Naive B cell (primary cell): ENCODE results near the gene SNIP1. TPM values are rescaled to one million over a fixed set of nuclear protein-coding genes. Genes with fewer than 3 reads are reported as not detected.
"Not testable (repeated sequence)": the region's sequence is repeated elsewhere in the genome, so short reads cannot be mapped to it uniquely, and the experiment has no call there.

ENCODE experiments used
- ATAC-seq, 2 donors: fragments of 150-1000 bp; cut with Tn5 transposase; 2 replicates each; pipeline ENCODE4 v1.10.0; 2021; ENCODE audit warnings: low read depth in 2 of 2, mild to moderate bottlenecking in 2 of 2, moderate library complexity in 2 of 2
- DNase-seq: peaks from one replicate; pipeline ENCODE4 v3.0.0; 2022
- H3K27ac Mint-ChIP-seq, 6 donors: one replicate each; pipeline ENCODE4 v1.8.0; 2020 to 2022; ENCODE audit warnings: mild to moderate bottlenecking in 6 of 6, mixed read lengths in 6 of 6, moderate library complexity in 5 of 6, inconsistent platforms in 2 of 6
- H3K27me3 Mint-ChIP-seq, 3 donors: one replicate each; pipeline ENCODE4 v1.8.0; 2021 to 2022; ENCODE audit warnings: mixed read lengths in 3 of 3, mild to moderate bottlenecking in 1 of 3
- H3K36me3 Mint-ChIP-seq, 2 donors: one replicate each; pipeline ENCODE4 v1.8.0; 2020 to 2022; ENCODE audit warnings: mixed read lengths in 2 of 2, inconsistent platforms in 1 of 2, mild to moderate bottlenecking in 1 of 2
- H3K4me1 Mint-ChIP-seq, 3 donors: one replicate each; pipeline ENCODE4 v1.8.0; 2020 to 2022; ENCODE audit warnings: mixed read lengths in 3 of 3, inconsistent platforms in 1 of 3, mild to moderate bottlenecking in 1 of 3, moderate library complexity in 1 of 3
- H3K4me3 Mint-ChIP-seq, 8 donors: one replicate each; pipeline ENCODE4 v1.8.0; 2020 to 2022; ENCODE audit warnings: mild to moderate bottlenecking in 8 of 8, mixed read lengths in 8 of 8, moderate library complexity in 8 of 8, inconsistent platforms in 2 of 8
- H3K9me3 Mint-ChIP-seq, 7 donors: one replicate each; pipeline ENCODE4 v1.8.0; 2020 to 2022; ENCODE audit warnings: mixed read lengths in 7 of 7, mild to moderate bottlenecking in 5 of 7, inconsistent platforms in 2 of 7, moderate library complexity in 1 of 7
- polyA plus RNA-seq, 6 donors: library from polyadenylated mRNA; unstranded; fragments of 300-500 nt; fragmentation: Illumina TruSeq; gene quantifications; one replicate each; pipeline ENCODE4 v1.2.3, GENCODE V29; 2021; ENCODE audit warnings: low read depth in 6 of 6

Gene SNIP1
- polyA plus RNA-seq, 6 donors from 2014 or later = 4.0 to 6.9 (median 4.2) TPM; not detected in 1

- Mint-ChIP-seq H3K36me3 (no peaks in the 10 kb centered on the region), H3K4me3 (peak overlapping the region; percentile 94 to 99 (median 96)), H3K9me3 (no peaks in the 10 kb centered on the region), H3K27me3 (peaks cover 0 to 6% (median 0%) of the 10 kb centered on the region in 3 donors), H3K4me1 (peaks cover 25 to 46% (median 34%) of the 10 kb centered on the region in 3 donors), H3K27ac (peak overlapping the region; percentile 93 to 99 (median 97))
- DNase-seq (no peak), ATAC-seq (no peak)
Measured at GRCh38 chr1:37515185-37516034, 38.7 kb downstream of the SNIP1 start.

GRCh38 chr1:37514350-37515184, 39.5 kb downstream of the SNIP1 start, which contains the start of gene MEAF6:
TSS of gene MEAF6 (minus strand) at chr1:37514766. CDS start at chr1:37514746, 20 bp downstream.
- Mint-ChIP-seq H3K27me3 (peaks cover 0 to 4% (median 0%) of the 10 kb centered on the region in 3 donors), H3K27ac (peak within 1 kb of the TSS; percentile 93 to 99 (median 97)), H3K36me3 (no peaks in the 10 kb centered on the region), H3K4me1 (peaks cover 25 to 45% (median 34%) of the 10 kb centered on the region in 3 donors), H3K4me3 (peak within 1 kb of the TSS; percentile 95 to 99 (median 97)), H3K9me3 (no peaks in the 10 kb centered on the region)
- peak; percentile 86 for DNase-seq
- peak; percentile 95 to 96 for ATAC-seq

- peak overlapping the region; percentile 46 to 94 (median 92) for H3K27ac Mint-ChIP-seq
- peak overlapping the region; percentile 95 to 99 (median 97) for H3K4me3 Mint-ChIP-seq
- H3K4me1 Mint-ChIP-seq = peaks cover 31 to 42% (median 38%) of the 10 kb centered on the region in 3 donors
- H3K36me3 Mint-ChIP-seq = peaks cover 0 to 6% of the 10 kb centered on the region in 2 donors
- ATAC-seq (peak; percentile 1 to 3), DNase-seq (peak; percentile 41)
- no peaks in the 10 kb centered on the region for H3K9me3 Mint-ChIP-seq
- no peaks in the 10 kb centered on the region for H3K27me3 Mint-ChIP-seq
Measured at GRCh38 chr1:37513795-37514349, 40.2 kb downstream of the SNIP1 start.

GRCh38 chr1:37509181-37509580, 44.9 kb downstream of the SNIP1 start:
- Mint-ChIP-seq H3K27ac (peak overlapping the region in 2 of 6 donors; percentile 19 to 78), H3K4me1 (peaks cover 30 to 44% (median 41%) of the 10 kb centered on the region in 3 donors), H3K4me3 (peak overlapping the region in 1 of 8 donors; percentile 5), H3K36me3 (peaks cover 5 to 7% of the 10 kb centered on the region in 2 donors), H3K27me3 (no peaks in the 10 kb centered on the region), H3K9me3 (no peaks in the 10 kb centered on the region)
- DNase-seq = no peak
- ATAC-seq = no peak

GRCh38 chr1:37506740-37507139, 47.4 kb downstream of the SNIP1 start:
- H3K4me1 Mint-ChIP-seq = peaks cover 20 to 35% (median 27%) of the 10 kb centered on the region in 3 donors
- H3K36me3 Mint-ChIP-seq = peaks cover 9 to 10% of the 10 kb centered on the region in 2 donors
- no peak for DNase-seq
- no peaks in the 10 kb centered on the region for H3K27me3 Mint-ChIP-seq
- H3K4me3 Mint-ChIP-seq = no peak overlapping the region
- no peak for ATAC-seq
- H3K9me3 Mint-ChIP-seq = no peaks in the 10 kb centered on the region
- peak overlapping the region in 2 of 6 donors; percentile 42 to 56 for H3K27ac Mint-ChIP-seq

GRCh38 chr1:37502791-37503190, 51.3 kb downstream of the SNIP1 start:
- Mint-ChIP-seq H3K4me1 (peaks cover 10 to 21% (median 12%) of the 10 kb centered on the region in 3 donors), H3K36me3 (peaks cover 14 to 24% of the 10 kb centered on the region in 2 donors)
- not testable (repeated sequence) for H3K27ac Mint-ChIP-seq, H3K4me3 Mint-ChIP-seq, H3K9me3 Mint-ChIP-seq, DNase-seq, H3K27me3 Mint-ChIP-seq, ATAC-seq

- no peaks in the 10 kb centered on the region for H3K27me3 Mint-ChIP-seq
- H3K36me3 Mint-ChIP-seq = peaks cover 14 to 24% of the 10 kb centered on the region in 2 donors
- H3K4me1 Mint-ChIP-seq = peaks cover 3 to 14% (median 5%) of the 10 kb centered on the region in 3 donors
- no peak overlapping the region for H3K4me3 Mint-ChIP-seq
- no peak for ATAC-seq
- DNase-seq = no peak
- no peaks in the 10 kb centered on the region for H3K9me3 Mint-ChIP-seq
- H3K27ac Mint-ChIP-seq = peak overlapping the region in 1 of 6 donors; percentile 50
Measured at GRCh38 chr1:37502104-37502503, 52.0 kb downstream of the SNIP1 start.

- Mint-ChIP-seq H3K27ac (peak overlapping the region in 1 of 6 donors; percentile 50), H3K27me3 (no peaks in the 10 kb centered on the region), H3K36me3 (peaks cover 14 to 24% of the 10 kb centered on the region in 2 donors), H3K9me3 (no peaks in the 10 kb centered on the region), H3K4me3 (no peak overlapping the region), H3K4me1 (peaks cover 3 to 12% (median 4%) of the 10 kb centered on the region in 3 donors)
- ATAC-seq = no peak
- no peak for DNase-seq
Measured at GRCh38 chr1:37501661-37502060, 52.4 kb downstream of the SNIP1 start.

- peaks cover 0 to 8% (median 3%) of the 10 kb centered on the region in 3 donors for H3K4me1 Mint-ChIP-seq
- H3K27me3 Mint-ChIP-seq = no peaks in the 10 kb centered on the region
- peaks cover 14 to 19% of the 10 kb centered on the region in 2 donors for H3K36me3 Mint-ChIP-seq
- no peaks in the 10 kb centered on the region for H3K9me3 Mint-ChIP-seq
- no peak overlapping the region for H3K4me3 Mint-ChIP-seq
- no peak for ATAC-seq
- DNase-seq = no peak
- H3K27ac Mint-ChIP-seq = no peak overlapping the region
Measured at GRCh38 chr1:37498872-37499617, 55.0 kb downstream of the SNIP1 start.

- no peak for ATAC-seq
- peaks cover 0 to 6% (median 3%) of the 10 kb centered on the region in 3 donors for H3K4me1 Mint-ChIP-seq
- H3K27me3 Mint-ChIP-seq = no peaks in the 10 kb centered on the region
- H3K9me3 Mint-ChIP-seq = no peaks in the 10 kb centered on the region
- H3K36me3 Mint-ChIP-seq = peaks cover 14 to 30% of the 10 kb centered on the region in 2 donors
- DNase-seq = no peak
- H3K4me3 Mint-ChIP-seq = no peak overlapping the region
- H3K27ac Mint-ChIP-seq = peak overlapping the region in 1 of 6 donors; percentile 42
Measured at GRCh38 chr1:37497832-37498231, 56.3 kb downstream of the SNIP1 start.

GRCh38 chr1:37495875-37496274, 58.2 kb downstream of the SNIP1 start:
- H3K4me3 Mint-ChIP-seq = no peak overlapping the region

GRCh38 chr1:37493336-37494098, 60.6 kb downstream of the SNIP1 start:
- Mint-ChIP-seq H3K4me3 (no peak overlapping the region), H3K27me3 (no peaks in the 10 kb centered on the region), H3K4me1 (no peaks in the 10 kb centered on the region), H3K36me3 (peaks cover 6 to 15% of the 10 kb centered on the region in 2 donors), H3K9me3 (no peaks in the 10 kb centered on the region), H3K27ac (peak overlapping the region in 2 of 6 donors; percentile 35 to 64)
- DNase-seq (no peak), ATAC-seq (no peak)

More at GRCh38 chr1:37495875-37496274, 58.2 kb downstream of the SNIP1 start:
- ATAC-seq = no peak
- H3K36me3 Mint-ChIP-seq = peaks cover 3 to 21% of the 10 kb centered on the region in 2 donors
- no peaks in the 10 kb centered on the region for H3K9me3 Mint-ChIP-seq
- peak overlapping the region in 1 of 6 donors; percentile 74 for H3K27ac Mint-ChIP-seq
- H3K4me1 Mint-ChIP-seq = peaks cover 0 to 3% (median 2%) of the 10 kb centered on the region in 3 donors
- no peaks in the 10 kb centered on the region for H3K27me3 Mint-ChIP-seq
- no peak for DNase-seq
